ENCODE results near the gene CHD1L. TPM values are rescaled to one million over a fixed set of nuclear protein-coding genes. Genes with fewer than 3 reads are reported as not detected.

Gene CHD1L
- total RNA-seq, 6 donors from 2014 or later, result 24.8 to 48.6 (median 34.6) TPM

- Histone ChIP-seq H3K27me3 (no peaks in the 10 kb centered on the region), H3K9me3 (no peaks in the 10 kb centered on the region), H3K4me3 (no peak overlapping the region), H3K27ac (no peak overlapping the region), H3K4me1 (no peaks in the 10 kb centered on the region), H3K36me3 (peaks cover 10 to 87% (median 24%) of the 10 kb centered on the region in 4 donors)
- WGBS, 2 donors, result 84 to 91% methylated on average over 3 of the region's 3 CpGs
- DNase-seq, result no peak
- ATAC-seq (ENCODE audit: low FRiP score in 2 of 2), result no peak
- TF ChIP-seq POLR2AphosphoS5 (IDR thresholded peaks at IDR 0.05) (no peak), POLR2A (IDR thresholded peaks at IDR 0.05) (no peak), EP300 (IDR thresholded peaks at IDR 0.05) (no peak), CTCF (IDR thresholded peaks at IDR 0.05) (no peak)
These were observed 21.8 kb downstream of the CHD1L start for GRCh38 chr1:147264158-147264768.

- DNase-seq, result no peak
- H3K27ac ChIP-seq, result no peak overlapping the region
- no peak for TF ChIP-seq EP300 (IDR thresholded peaks at IDR 0.05)
- TF ChIP-seq POLR2AphosphoS5 (IDR thresholded peaks at IDR 0.05), result no peak
- TF ChIP-seq POLR2A (IDR thresholded peaks at IDR 0.05), result no peak
- no peak for TF ChIP-seq CTCF (IDR thresholded peaks at IDR 0.05)
- H3K36me3 ChIP-seq, result peaks cover 10 to 81% (median 28%) of the 10 kb centered on the region in 4 donors
- ATAC-seq (ENCODE audit: low FRiP score in 2 of 2), result no peak
- H3K9me3 ChIP-seq, result no peaks in the 10 kb centered on the region
- H3K27me3 ChIP-seq, result no peaks in the 10 kb centered on the region
- no peaks in the 10 kb centered on the region for H3K4me1 ChIP-seq
- H3K4me3 ChIP-seq, result no peak overlapping the region
- WGBS, 2 donors, result 96 to 98% methylated on average over 5 of the region's 5 CpGs
These were observed 23.9 kb downstream of the CHD1L start for GRCh38 chr1:147266381-147266780.

GRCh38 chr1:147267711-147268110 lies 25.2 kb downstream of the CHD1L start:
- DNase-seq (no peak), ATAC-seq (ENCODE audit: low FRiP score in 2 of 2) (no peak)
- no peaks in the 10 kb centered on the region for H3K4me1 ChIP-seq
- H3K9me3 ChIP-seq, result no peaks in the 10 kb centered on the region
- H3K4me3 ChIP-seq, result no peak overlapping the region
- H3K27ac ChIP-seq, result no peak overlapping the region
- WGBS, 2 donors, result 88 to 94% methylated on average over 4 of the region's 4 CpGs
- no peaks in the 10 kb centered on the region for H3K27me3 ChIP-seq
- TF ChIP-seq POLR2AphosphoS5 (IDR thresholded peaks at IDR 0.05) (no peak), EP300 (IDR thresholded peaks at IDR 0.05) (no peak), CTCF (IDR thresholded peaks at IDR 0.05) (no peak), POLR2A (IDR thresholded peaks at IDR 0.05) (no peak)
- peaks cover 10 to 78% (median 29%) of the 10 kb centered on the region in 4 donors for H3K36me3 ChIP-seq

GRCh38 chr1:147270721-147271120 lies 28.2 kb downstream of the CHD1L start:
- WGBS, 2 donors, result 69 to 70% methylated on average over 2 of the region's 2 CpGs
- Histone ChIP-seq H3K27me3 (no peaks in the 10 kb centered on the region), H3K4me3 (no peak overlapping the region), H3K27ac (no peak overlapping the region), H3K4me1 (peaks cover 0 to 6% (median 5%) of the 10 kb centered on the region in 4 donors), H3K9me3 (no peaks in the 10 kb centered on the region), H3K36me3 (peaks cover 10 to 65% (median 24%) of the 10 kb centered on the region in 4 donors)
- DNase-seq (no peak), ATAC-seq (ENCODE audit: low FRiP score in 2 of 2) (no peak)
- TF ChIP-seq CTCF (IDR thresholded peaks at IDR 0.05) (no peak), EP300 (IDR thresholded peaks at IDR 0.05) (no peak), POLR2A (IDR thresholded peaks at IDR 0.05) (no peak), POLR2AphosphoS5 (IDR thresholded peaks at IDR 0.05) (no peak)

- no peak for TF ChIP-seq POLR2A (IDR thresholded peaks at IDR 0.05)
- TF ChIP-seq CTCF (IDR thresholded peaks at IDR 0.05), result no peak
- TF ChIP-seq EP300 (IDR thresholded peaks at IDR 0.05), result no peak
- no peak for TF ChIP-seq POLR2AphosphoS5 (IDR thresholded peaks at IDR 0.05)
- whole genome bisulfite sequencing, 2 donors, result 53 to 72% methylated on average over 3 of the region's 3 CpGs
- H3K27me3 ChIP-seq, result no peaks in the 10 kb centered on the region
These were observed 29.6 kb downstream of the CHD1L start for GRCh38 chr1:147272042-147272441.

More at GRCh38 chr1:147272042-147272441, 29.6 kb downstream of the CHD1L start:
- no peak overlapping the region for H3K27ac ChIP-seq
- ATAC-seq (ENCODE audit: low FRiP score in 2 of 2) (no peak), DNase-seq (no peak)
- H3K4me3 ChIP-seq, result no peak overlapping the region
- peaks cover 0 to 6% (median 5%) of the 10 kb centered on the region in 4 donors for H3K4me1 ChIP-seq
- H3K9me3 ChIP-seq, result no peaks in the 10 kb centered on the region
- H3K36me3 ChIP-seq, result peaks cover 14 to 66% (median 33%) of the 10 kb centered on the region in 4 donors
